ENCODE measurements around the gene SCTR.

DNA sequence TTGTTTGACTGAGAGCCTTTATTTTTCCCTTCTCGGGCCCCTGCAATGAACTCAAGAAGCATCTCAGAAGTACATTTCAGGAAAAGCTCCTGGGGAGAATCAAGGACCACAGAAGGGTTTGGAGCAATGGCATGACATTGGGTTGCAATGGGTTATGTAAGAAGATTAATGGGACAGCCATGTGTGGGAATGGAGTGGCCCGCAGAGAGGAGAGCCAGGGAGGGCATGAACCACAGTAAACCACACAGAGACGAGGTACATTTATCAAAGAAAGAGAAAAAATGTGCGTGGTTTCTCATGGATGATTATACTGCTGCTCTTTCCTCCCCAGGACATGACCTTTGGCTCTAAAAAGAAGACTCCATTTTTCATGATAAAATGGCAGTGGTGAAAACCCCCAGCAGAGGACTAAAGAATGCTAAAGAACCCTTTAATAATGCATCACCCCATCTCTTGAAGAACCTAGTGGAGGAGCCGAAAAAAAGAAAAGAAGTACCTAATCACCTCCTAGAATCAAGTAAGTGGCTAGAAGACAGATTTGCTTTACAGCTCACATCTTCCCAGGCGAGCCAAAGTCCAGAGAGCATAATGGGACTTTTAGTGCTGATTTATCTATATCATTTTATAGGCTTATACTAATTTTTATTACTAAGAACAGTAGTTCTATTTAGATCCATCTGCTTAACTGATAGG, 21.6 kb upstream of the SCTR start:
- TF ChIP-seq, protein P1, sequence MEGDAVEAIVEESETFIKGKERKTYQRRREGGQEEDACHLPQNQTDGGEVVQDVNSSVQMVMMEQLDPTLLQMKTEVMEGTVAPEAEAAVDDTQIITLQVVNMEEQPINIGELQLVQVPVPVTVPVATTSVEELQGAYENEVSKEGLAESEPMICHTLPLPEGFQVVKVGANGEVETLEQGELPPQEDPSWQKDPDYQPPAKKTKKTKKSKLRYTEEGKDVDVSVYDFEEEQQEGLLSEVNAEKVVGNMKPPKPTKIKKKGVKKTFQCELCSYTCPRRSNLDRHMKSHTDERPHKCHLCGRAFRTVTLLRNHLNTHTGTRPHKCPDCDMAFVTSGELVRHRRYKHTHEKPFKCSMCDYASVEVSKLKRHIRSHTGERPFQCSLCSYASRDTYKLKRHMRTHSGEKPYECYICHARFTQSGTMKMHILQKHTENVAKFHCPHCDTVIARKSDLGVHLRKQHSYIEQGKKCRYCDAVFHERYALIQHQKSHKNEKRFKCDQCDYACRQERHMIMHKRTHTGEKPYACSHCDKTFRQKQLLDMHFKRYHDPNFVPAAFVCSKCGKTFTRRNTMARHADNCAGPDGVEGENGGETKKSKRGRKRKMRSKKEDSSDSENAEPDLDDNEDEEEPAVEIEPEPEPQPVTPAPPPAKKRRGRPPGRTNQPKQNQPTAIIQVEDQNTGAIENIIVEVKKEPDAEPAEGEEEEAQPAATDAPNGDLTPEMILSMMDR (IDR thresholded peaks at IDR 0.05), result no peak
- no peak for TF ChIP-seq POLR2A (IDR thresholded peaks at IDR 0.05)

All from adrenal gland (tissue), 5 donors.